Measurements from ENCODE around the gene HSD17B2.

The HSD17B2 gene

GRCh38 chr16:82124651-82125050, 89.6 kb downstream of the HSD17B2 start:
- Histone ChIP-seq H3K9me3 (ENCODE audit: severe bottlenecking) (peaks cover 6% of the 10 kb centered on the region), H3K4me1 (ENCODE audit: insufficient read depth, poor library complexity, severe bottlenecking) (no peaks in the 10 kb centered on the region), H3K27me3 (ENCODE audit: insufficient read depth, poor library complexity, severe bottlenecking) (no peaks in the 10 kb centered on the region), H3K27ac (ENCODE audit: poor library complexity, severe bottlenecking) (no peak overlapping the region), H3K4me3 (ENCODE audit: severe bottlenecking) (no peak overlapping the region), H3K36me3 (ENCODE audit: low read depth) (no peaks in the 10 kb centered on the region)
- no peak for DNase-seq (ENCODE audit: low spot score)
- TF ChIP-seq CTCF (IDR thresholded peaks at IDR 0.05; ENCODE audit: poor library complexity, severe bottlenecking), result no peak
- no peak for ATAC-seq (ENCODE audit: low read depth)

- Histone ChIP-seq H3K27me3 (ENCODE audit: insufficient read depth, poor library complexity, severe bottlenecking) (no peaks in the 10 kb centered on the region), H3K27ac (ENCODE audit: poor library complexity, severe bottlenecking) (no peak overlapping the region), H3K36me3 (ENCODE audit: low read depth) (no peaks in the 10 kb centered on the region), H3K4me3 (ENCODE audit: severe bottlenecking) (no peak overlapping the region), H3K4me1 (ENCODE audit: insufficient read depth, poor library complexity, severe bottlenecking) (no peaks in the 10 kb centered on the region), H3K9me3 (ENCODE audit: severe bottlenecking) (peaks cover 6% of the 10 kb centered on the region)
- ATAC-seq (ENCODE audit: low read depth), result no peak
- TF ChIP-seq CTCF (IDR thresholded peaks at IDR 0.05; ENCODE audit: poor library complexity, severe bottlenecking), result no peak
- DNase-seq (ENCODE audit: low spot score), result no peak
These were observed 94.8 kb downstream of the HSD17B2 start for GRCh38 chr16:82129881-82130280.

- no peak for ATAC-seq (ENCODE audit: low read depth)
- H3K4me3 ChIP-seq (ENCODE audit: severe bottlenecking), result no peak overlapping the region
These were observed 98.7 kb downstream of the HSD17B2 start for GRCh38 chr16:82133798-82134197.

GRCh38 chr16:82134846-82135245, 99.8 kb downstream of the HSD17B2 start:
- DNase-seq (ENCODE audit: low spot score), result no peak
- TF ChIP-seq CTCF (IDR thresholded peaks at IDR 0.05; ENCODE audit: poor library complexity, severe bottlenecking), result no peak
- no peaks in the 10 kb centered on the region for H3K36me3 ChIP-seq (ENCODE audit: low read depth)
- peaks cover 4% of the 10 kb centered on the region for H3K4me1 ChIP-seq (ENCODE audit: insufficient read depth, poor library complexity, severe bottlenecking)
- no peak overlapping the region for H3K27ac ChIP-seq (ENCODE audit: poor library complexity, severe bottlenecking)
- no peak overlapping the region for H3K4me3 ChIP-seq (ENCODE audit: severe bottlenecking)
- no peak for ATAC-seq (ENCODE audit: low read depth)
- no peaks in the 10 kb centered on the region for H3K27me3 ChIP-seq (ENCODE audit: insufficient read depth, poor library complexity, severe bottlenecking)
- H3K9me3 ChIP-seq (ENCODE audit: severe bottlenecking), result no peaks in the 10 kb centered on the region

More at GRCh38 chr16:82133798-82134197, 98.7 kb downstream of the HSD17B2 start:
- Histone ChIP-seq H3K9me3 (ENCODE audit: severe bottlenecking) (no peaks in the 10 kb centered on the region), H3K36me3 (ENCODE audit: low read depth) (no peaks in the 10 kb centered on the region), H3K4me1 (ENCODE audit: insufficient read depth, poor library complexity, severe bottlenecking) (peaks cover 1% of the 10 kb centered on the region), H3K27me3 (ENCODE audit: insufficient read depth, poor library complexity, severe bottlenecking) (no peaks in the 10 kb centered on the region), H3K27ac (ENCODE audit: poor library complexity, severe bottlenecking) (no peak overlapping the region)
- no peak for TF ChIP-seq CTCF (IDR thresholded peaks at IDR 0.05; ENCODE audit: poor library complexity, severe bottlenecking)
- DNase-seq (ENCODE audit: low spot score), result no peak

GRCh38 chr16:82135844-82136243, 100.8 kb downstream of the HSD17B2 start:
- Histone ChIP-seq H3K27me3 (ENCODE audit: insufficient read depth, poor library complexity, severe bottlenecking) (no peaks in the 10 kb centered on the region), H3K4me3 (ENCODE audit: severe bottlenecking) (no peak overlapping the region), H3K27ac (ENCODE audit: poor library complexity, severe bottlenecking) (no peak overlapping the region), H3K4me1 (ENCODE audit: insufficient read depth, poor library complexity, severe bottlenecking) (peaks cover 4% of the 10 kb centered on the region), H3K36me3 (ENCODE audit: low read depth) (no peaks in the 10 kb centered on the region), H3K9me3 (ENCODE audit: severe bottlenecking) (no peaks in the 10 kb centered on the region)
- TF ChIP-seq CTCF (IDR thresholded peaks at IDR 0.05; ENCODE audit: poor library complexity, severe bottlenecking), result no peak
- no peak for DNase-seq (ENCODE audit: low spot score)
- ATAC-seq (ENCODE audit: low read depth), result no peak
